ENCODE measurements around the gene RYR1.

Gene RYR1

DNA sequence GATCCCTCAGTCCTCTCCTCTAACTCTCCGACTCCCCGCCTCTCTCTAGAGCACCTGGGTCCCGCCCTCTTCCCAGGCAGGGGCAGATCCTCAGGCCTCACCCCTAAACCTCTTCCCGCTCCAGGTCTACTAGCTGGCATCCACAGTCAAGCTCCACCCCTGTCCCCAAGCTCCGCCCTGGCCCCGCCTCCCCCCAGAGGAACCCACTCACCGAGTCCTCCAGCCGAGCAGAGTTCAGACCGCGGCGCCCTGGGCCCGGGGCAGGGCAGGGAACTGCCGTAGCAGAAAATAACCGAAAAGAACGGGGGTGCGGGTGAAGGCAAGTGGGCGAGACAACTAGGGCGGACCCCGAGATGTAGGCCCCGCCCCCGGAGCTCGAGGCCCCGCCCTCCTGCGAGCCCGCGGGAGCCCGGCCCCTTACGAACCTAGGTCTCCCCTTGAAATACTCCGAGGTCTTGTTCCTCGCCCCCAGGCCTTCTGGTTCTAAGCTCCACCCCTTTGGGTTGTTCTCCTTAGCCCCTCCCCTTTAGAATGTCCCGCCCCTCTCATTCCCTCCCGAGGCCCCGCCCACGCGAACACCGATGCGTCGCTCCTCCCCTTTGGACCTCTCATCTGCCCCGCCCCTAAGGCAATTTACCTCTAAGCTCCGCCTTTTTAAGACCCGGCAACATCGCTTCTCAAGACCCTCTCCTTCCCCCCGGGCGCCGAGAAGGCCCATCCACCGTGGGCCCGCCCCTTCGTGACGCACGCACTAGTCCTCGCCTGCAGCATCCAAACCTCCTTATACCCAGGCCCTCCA, 45.7 kb upstream of the RYR1 start, which contains the start of gene GGN:
Gene GGN (minus strand): TSS at position 485 of the 799 bp plus-strand sequence. CDS start 773 bp downstream, outside the sequence.
- Histone ChIP-seq H3K27ac (ENCODE audit: low read length) (peak within 1 kb of the TSS; percentile 73), H3K9me3 (ENCODE audit: insufficient read depth, low read length) (no peaks in the 10 kb centered on the region), H3K79me2 (ENCODE audit: low read length) (no peaks in the 10 kb centered on the region), H3K4me3 (ENCODE audit: low read length) (peak within 1 kb of the TSS; percentile 86), H3K4me2 (ENCODE audit: low read length) (peak within 1 kb of the TSS; percentile 88), H3K27me3 (ENCODE audit: low read depth, low read length) (no peaks in the 10 kb centered on the region), H4K20me1 (ENCODE audit: insufficient read depth, low read length) (0 out of 2 replicates have a peak, but pooled peaks cover 3% of the 10 kb centered on the region), H2AFZ (ENCODE audit: low read depth, low read length) (peak within 1 kb of the TSS; percentile 90; the same call in 1 of the 2 replicates), H3K4me1 (ENCODE audit: low read length) (peaks cover 5% of the 10 kb centered on the region; the same call in 1 of the 2 replicates), H3K9ac (ENCODE audit: low read length) (peak within 1 kb of the TSS; percentile 90), H3K36me3 (replicated peaks; ENCODE audit: low read depth, low read length) (peaks cover 32% of the 10 kb centered on the region)
- TF ChIP-seq EZH2phosphoT487 (IDR thresholded peaks at IDR 0.05; ENCODE audit: low read depth) (no peak), CTCF (IDR thresholded peaks at IDR 0.05; ENCODE audit: low read depth, low read length) (no peak)

DNA sequence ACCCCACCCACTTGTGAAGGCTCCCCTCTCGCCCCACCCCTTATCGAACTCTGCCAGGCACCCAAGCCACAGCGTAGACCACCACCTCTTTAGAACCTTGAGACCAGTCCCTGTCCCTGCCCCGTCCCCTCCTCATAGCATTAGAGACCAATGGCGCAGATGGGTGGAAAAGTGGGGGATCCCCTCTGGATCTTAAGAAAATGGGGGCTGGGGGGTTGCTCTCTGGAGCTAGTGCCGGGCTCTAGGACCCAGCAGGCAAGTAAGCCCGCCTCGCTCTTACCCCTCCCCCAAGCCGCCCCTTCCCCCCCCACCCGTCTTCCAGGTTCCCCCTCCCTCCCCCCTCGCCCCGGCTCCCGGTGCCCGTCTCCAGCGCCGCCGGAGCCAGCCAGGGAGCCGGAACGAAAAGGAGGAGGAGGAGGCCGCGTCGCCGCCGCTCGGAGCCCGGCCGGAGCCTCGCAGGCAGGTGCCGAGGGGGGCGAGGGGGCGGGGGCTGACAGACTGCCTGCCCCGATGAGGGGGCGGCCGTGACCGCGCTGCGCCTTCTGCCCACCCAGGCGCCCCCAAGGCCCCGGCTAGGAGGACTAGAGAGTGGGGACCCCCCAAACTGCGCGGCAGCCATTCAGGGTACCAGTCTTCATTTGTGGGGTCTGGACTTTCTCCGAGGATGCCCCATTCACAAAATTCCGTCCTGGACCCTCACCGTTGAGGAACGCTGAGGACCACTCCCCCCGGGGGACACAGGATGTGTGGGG, 45.0 kb upstream of the RYR1 start, which contains the start of gene SPRED3:
Gene SPRED3 (plus strand): TSS at position 349 of the 752 bp plus-strand sequence. CDS start 1,606 bp downstream, outside the sequence.
- Histone ChIP-seq H3K4me1 (ENCODE audit: low read length) (peaks cover 5% of the 10 kb centered on the region; the same call in 1 of the 2 replicates), H3K9ac (ENCODE audit: low read length) (peak within 1 kb of the TSS; percentile 90)

DNA sequence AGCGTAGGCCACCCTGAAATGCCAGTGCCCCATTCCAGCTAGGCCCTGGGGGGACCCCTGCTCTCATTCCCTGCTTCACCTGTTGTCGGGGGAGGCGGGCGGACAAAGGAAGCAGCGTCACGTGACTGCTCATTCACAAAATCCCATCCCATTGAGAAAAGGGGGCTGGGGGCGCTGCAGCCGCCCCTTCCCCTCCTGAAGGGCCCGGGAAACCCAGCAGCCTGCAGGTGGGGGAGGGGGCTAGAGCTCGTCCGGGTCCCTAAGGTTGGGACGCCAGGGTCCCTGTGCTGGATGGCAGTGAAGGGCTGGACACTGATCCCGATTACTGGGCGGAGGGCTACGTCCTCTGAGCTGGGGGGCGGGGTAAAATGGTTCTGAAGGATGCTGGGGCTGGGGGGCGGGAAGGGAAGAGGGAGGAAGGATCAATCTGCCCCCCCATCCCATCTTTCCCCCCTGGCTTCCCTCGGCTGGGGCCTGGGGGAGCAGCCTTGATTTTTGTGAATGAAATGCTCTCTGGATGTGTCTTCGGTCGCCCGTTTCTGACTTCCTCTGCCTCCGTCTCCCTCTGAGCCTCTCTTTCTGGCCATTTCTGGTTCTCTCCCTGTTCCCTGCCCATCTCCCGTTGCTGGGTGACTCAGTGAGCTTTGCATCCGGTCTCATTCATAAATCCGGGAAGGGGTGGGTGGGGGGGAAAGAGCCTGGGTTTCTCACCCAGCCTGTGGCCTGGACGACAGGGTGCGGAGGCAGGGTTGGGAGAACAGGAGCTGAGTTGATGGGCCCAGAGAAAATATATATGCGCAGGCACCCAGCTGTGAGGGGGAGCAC, 44.2 kb upstream of the RYR1 start:
- H3K4me3 ChIP-seq (ENCODE audit: low read length): peak overlapping the region; percentile 86
- peaks cover 5% of the 10 kb centered on the region; the same call in 1 of the 2 replicates for H3K4me1 ChIP-seq (ENCODE audit: low read length)
- no peaks in the 10 kb centered on the region for H3K9me3 ChIP-seq (ENCODE audit: insufficient read depth, low read length)
- H3K36me3 ChIP-seq (replicated peaks; ENCODE audit: low read depth, low read length): peaks cover 16% of the 10 kb centered on the region
- peak overlapping the region; percentile 63; the same call in 1 of the 2 replicates for H2AFZ ChIP-seq (ENCODE audit: low read depth, low read length)
- H3K27me3 ChIP-seq (ENCODE audit: low read depth, low read length): no peaks in the 10 kb centered on the region
- H3K9ac ChIP-seq (ENCODE audit: low read length): peak overlapping the region; percentile 90
- H4K20me1 ChIP-seq (ENCODE audit: insufficient read depth, low read length): 0 out of 2 replicates have a peak, but pooled peaks cover 3% of the 10 kb centered on the region
- no peak for TF ChIP-seq CTCF (IDR thresholded peaks at IDR 0.05; ENCODE audit: low read depth, low read length)
- no peak for TF ChIP-seq EZH2phosphoT487 (IDR thresholded peaks at IDR 0.05; ENCODE audit: low read depth)
- H3K79me2 ChIP-seq (ENCODE audit: low read length): no peaks in the 10 kb centered on the region
- H3K4me2 ChIP-seq (ENCODE audit: low read length): peak overlapping the region; percentile 88
- peak overlapping the region; percentile 73; the same call in 1 of the 2 replicates for H3K27ac ChIP-seq (ENCODE audit: low read length)

More for the DNA sequence above, 45.0 kb upstream of the RYR1 start, which contains the start of gene SPRED3:
- H3K4me2 ChIP-seq (ENCODE audit: low read length): peak within 1 kb of the TSS; percentile 88
- H2AFZ ChIP-seq (ENCODE audit: low read depth, low read length): peak within 1 kb of the TSS; percentile 90; the same call in 1 of the 2 replicates
- H3K79me2 ChIP-seq (ENCODE audit: low read length): no peaks in the 10 kb centered on the region
- peak within 1 kb of the TSS; percentile 86 for H3K4me3 ChIP-seq (ENCODE audit: low read length)
- peaks cover 24% of the 10 kb centered on the region for H3K36me3 ChIP-seq (replicated peaks; ENCODE audit: low read depth, low read length)
- no peak for TF ChIP-seq EZH2phosphoT487 (IDR thresholded peaks at IDR 0.05; ENCODE audit: low read depth)
- no peak for TF ChIP-seq CTCF (IDR thresholded peaks at IDR 0.05; ENCODE audit: low read depth, low read length)
- H3K27me3 ChIP-seq (ENCODE audit: low read depth, low read length): no peaks in the 10 kb centered on the region
- no peaks in the 10 kb centered on the region for H3K9me3 ChIP-seq (ENCODE audit: insufficient read depth, low read length)
- H3K27ac ChIP-seq (ENCODE audit: low read length): peak within 1 kb of the TSS; percentile 73
- H4K20me1 ChIP-seq (ENCODE audit: insufficient read depth, low read length): 0 out of 2 replicates have a peak, but pooled peaks cover 3% of the 10 kb centered on the region

Data from OCI-LY3 (cell line).